ENCODE results near the gene CEP164.
A peak's percentile ranks its signal among the peaks of the same experiment; 100 is the strongest.

- peak; percentile 91 to 99 (median 94) for TF ChIP-seq CTCF (IDR thresholded peaks at IDR 0.05)
- TF ChIP-seq POLR2A (IDR thresholded peaks at IDR 0.05): no peak
Observed at GRCh38 chr11:117426297-117426685, 98.6 kb downstream of the CEP164 start.

Measured in thyroid gland (tissue), 4 donors.